Lung (tissue), 16 donors: ENCODE results near the gene PPP1R14B. TPM values are rescaled to one million over a fixed set of nuclear protein-coding genes. Genes with fewer than 3 reads are reported as not detected.

ENCODE experiments used
- ATAC-seq: fragments of 200-7000 bp; cut with Tn5 transposase; one replicate; pipeline ENCODE4 v1.9.1; 2020; ENCODE audit warnings: moderate number of reproducible peaks; ENCODE audit not compliant: insufficient read depth, low FRiP score
- DNase-seq, 3 donors: peaks; one replicate each; pipeline ENCODE4 v3.0.0-alpha.2; 2013 to 2017
- H3K27ac ChIP-seq, 2 donors: one replicate each; pipeline ENCODE4 v1.5.1; 2013; ENCODE audit warnings: mild to moderate bottlenecking in 2 of 2, moderate library complexity in 2 of 2, control low read depth in 1 of 2, inconsistent platforms in 1 of 2, low read depth in 1 of 2, low read length in 1 of 2
- H3K27me3 ChIP-seq, 3 donors: one replicate each; pipeline ENCODE4 v1.5.1; 2013; ENCODE audit warnings: low read length in 2 of 3; ENCODE audit not compliant: control insufficient read depth in 3 of 3, insufficient read depth in 3 of 3
- H3K36me3 ChIP-seq, 4 donors: one replicate each; pipeline ENCODE4 v1.5.1; 2013; ENCODE audit warnings: low read length in 4 of 4, mild to moderate bottlenecking in 1 of 4, moderate library complexity in 1 of 4; ENCODE audit not compliant: control insufficient read depth in 4 of 4, insufficient read depth in 4 of 4
- H3K4me1 ChIP-seq, 5 donors: one replicate each; pipeline ENCODE4 v1.5.1; 2013; ENCODE audit warnings: low read length in 5 of 5, mild to moderate bottlenecking in 2 of 5, moderate library complexity in 1 of 5; ENCODE audit not compliant: control insufficient read depth in 5 of 5, insufficient read depth in 5 of 5
- H3K4me3 ChIP-seq: one replicate; pipeline ENCODE4 v1.5.1; 2013; ENCODE audit warnings: mild to moderate bottlenecking, control low read depth, moderate library complexity
- H3K9ac ChIP-seq, 2 donors: one replicate each; pipeline ENCODE4 v1.5.1; 2013; ENCODE audit warnings: low read length in 2 of 2, control low read depth in 1 of 2; ENCODE audit not compliant: insufficient read depth in 1 of 2
- H3K9me3 ChIP-seq, 4 donors: one replicate each; pipeline ENCODE4 v1.5.1; 2013; ENCODE audit warnings: low read length in 3 of 4, mild to moderate bottlenecking in 1 of 4, moderate library complexity in 1 of 4; ENCODE audit not compliant: control insufficient read depth in 4 of 4, insufficient read depth in 3 of 4
- WGBS, 2 donors: extraction: QIAGEN DNeasy Blood & Tissue Kit; methylation state at CpG; one replicate each; pipeline ENCODE4 v1.1.7; 2013; 5-methylcytosine and 5-hydroxymethylcytosine counted together
- long read RNA-seq, 5 donors: transcript quantifications; one replicate each; lab custom pipeline, GENCODE V29; 2026
- polyA plus RNA-seq, 2 donors: library from polyadenylated mRNA; stranded (reverse); fragments of 200-250 nt; gene quantifications; one replicate each; pipeline ENCODE4 v1.2.1, GENCODE V29; 2013
- total RNA-seq, 2 donors: library from RNA; depleted of rRNA in 1 of 2; stranded (reverse); fragments of >200 nt in 1 of 2; gene quantifications; one replicate each; pipeline ENCODE4 v1.2.1, GENCODE V29; 2014 to 2021
- TF ChIP-seq, protein P1 (sequence below): IDR thresholded peaks from 2 replicates; pipeline ENCODE4 v1.5.1; 2012; ENCODE audit warnings: mild to moderate bottlenecking; ENCODE audit errors: control extremely low read depth, extremely low read depth
- donor health status: control.
- donor health status: control.
- donor health status: Bipolar disorder and iron deficiency.
- donor health status: healthy.
- donor health status: DM: yes; HTN: yes; CAD: no.

Gene PPP1R14B, protein sequence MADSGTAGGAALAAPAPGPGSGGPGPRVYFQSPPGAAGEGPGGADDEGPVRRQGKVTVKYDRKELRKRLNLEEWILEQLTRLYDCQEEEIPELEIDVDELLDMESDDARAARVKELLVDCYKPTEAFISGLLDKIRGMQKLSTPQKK
- total RNA-seq (100 to 1,000 TPM in 1 of 2 donors, 10 to 100 TPM in 1; 28.2 to 185 TPM), polyA plus RNA-seq (100 to 1,000 TPM; 119 to 241 TPM)
- long read RNA-seq, donor 1, transcript PPP1R14B-201 (4 exons, 982 nt): major isoform, 79 of 81 reads
- long read RNA-seq, donor 1, partial matches to known transcripts: 0 of 81 reads
- long read RNA-seq, donor 1, other reads (novel, unspliced or antisense): 0 of 81 reads
- long read RNA-seq, donor 2, transcript PPP1R14B-201 (4 exons, 982 nt): major isoform, 42 of 44 reads
- long read RNA-seq, donor 2, partial matches to known transcripts: 0 of 44 reads
- long read RNA-seq, donor 2, other reads (novel, unspliced or antisense): 0 of 44 reads
- long read RNA-seq, donor 3, transcript PPP1R14B-201 (4 exons, 982 nt): major isoform, 45 of 47 reads
- long read RNA-seq, donor 3, partial matches to known transcripts: 0 of 47 reads
- long read RNA-seq, donor 3, other reads (novel, unspliced or antisense): 0 of 47 reads
- long read RNA-seq, donor 4, transcript PPP1R14B-201 (4 exons, 982 nt): major isoform, 52 of 58 reads
- long read RNA-seq, donor 4, partial matches to known transcripts: 0 of 58 reads
- long read RNA-seq, donor 4, other reads (novel, unspliced or antisense): 5 of 58 reads
- long read RNA-seq, donor 5, transcript PPP1R14B-201 (4 exons, 982 nt): major isoform, 92 of 100 reads
- long read RNA-seq, donor 5, partial matches to known transcripts: 0 of 100 reads
- long read RNA-seq, donor 5, other reads (novel, unspliced or antisense): 5 of 100 reads

DNA sequence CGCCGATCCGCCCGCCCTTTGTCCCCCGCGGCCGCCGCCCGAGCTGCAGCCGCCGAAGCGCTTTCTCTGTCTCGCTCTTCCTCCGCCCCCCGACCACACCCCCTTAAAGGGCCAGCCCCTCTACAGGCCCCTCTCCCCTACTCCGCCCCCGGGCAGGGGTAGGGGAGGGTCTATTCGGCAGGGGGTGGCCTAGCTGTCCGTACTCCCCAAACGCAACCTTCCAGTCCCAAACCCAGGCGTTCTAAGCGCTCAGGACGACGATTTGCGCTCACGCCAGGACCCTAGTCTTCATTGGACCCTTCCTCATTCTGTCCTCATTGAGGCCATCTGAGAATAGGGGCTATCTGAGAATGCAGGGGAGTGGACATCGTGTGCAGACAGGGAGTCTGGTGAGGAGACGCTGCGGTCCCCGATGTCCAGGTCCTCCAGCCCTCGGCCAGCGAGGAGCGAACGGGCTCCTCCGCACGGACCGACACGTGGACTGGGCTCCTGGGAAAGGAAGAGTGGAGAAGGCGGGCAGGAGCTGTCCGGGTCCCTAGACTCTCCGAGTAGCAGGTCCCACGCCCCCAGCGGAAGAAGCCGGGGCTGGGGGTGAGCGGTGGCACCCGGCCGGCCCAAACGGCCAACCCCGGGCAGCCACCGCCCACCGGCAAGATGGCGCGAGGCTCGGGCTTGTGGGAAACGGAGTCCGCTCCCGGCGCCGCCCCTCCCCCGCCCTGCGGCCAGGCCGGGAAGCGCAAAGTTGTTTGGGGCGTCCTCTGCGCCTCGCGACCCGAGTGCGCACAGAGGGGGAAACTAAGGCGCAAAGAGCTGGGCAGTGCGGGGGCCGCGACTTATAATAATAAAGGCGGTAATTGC is at the start of gene PPP1R14B:
PPP1R14B (minus strand) TSS at position 73 of the 858 bp plus-strand sequence. CDS start 270 bp downstream, outside the sequence.
- Histone ChIP-seq H3K36me3 (peaks cover 0 to 10% (median 1%) of the 10 kb centered on the region in 4 donors), H3K27ac (peak within 1 kb of the TSS; percentile 84 to 88), H3K9me3 (no peaks in the 10 kb centered on the region), H3K27me3 (no peaks in the 10 kb centered on the region), H3K4me1 (peaks cover 0 to 37% (median 5%) of the 10 kb centered on the region in 5 donors), H3K9ac (peak within 1 kb of the TSS in 1 of 2 donors; percentile 11), H3K4me3 (peak within 1 kb of the TSS; percentile 61)
- peak; percentile 89 to 91 (median 91) for DNase-seq
- TF ChIP-seq, protein P1, sequence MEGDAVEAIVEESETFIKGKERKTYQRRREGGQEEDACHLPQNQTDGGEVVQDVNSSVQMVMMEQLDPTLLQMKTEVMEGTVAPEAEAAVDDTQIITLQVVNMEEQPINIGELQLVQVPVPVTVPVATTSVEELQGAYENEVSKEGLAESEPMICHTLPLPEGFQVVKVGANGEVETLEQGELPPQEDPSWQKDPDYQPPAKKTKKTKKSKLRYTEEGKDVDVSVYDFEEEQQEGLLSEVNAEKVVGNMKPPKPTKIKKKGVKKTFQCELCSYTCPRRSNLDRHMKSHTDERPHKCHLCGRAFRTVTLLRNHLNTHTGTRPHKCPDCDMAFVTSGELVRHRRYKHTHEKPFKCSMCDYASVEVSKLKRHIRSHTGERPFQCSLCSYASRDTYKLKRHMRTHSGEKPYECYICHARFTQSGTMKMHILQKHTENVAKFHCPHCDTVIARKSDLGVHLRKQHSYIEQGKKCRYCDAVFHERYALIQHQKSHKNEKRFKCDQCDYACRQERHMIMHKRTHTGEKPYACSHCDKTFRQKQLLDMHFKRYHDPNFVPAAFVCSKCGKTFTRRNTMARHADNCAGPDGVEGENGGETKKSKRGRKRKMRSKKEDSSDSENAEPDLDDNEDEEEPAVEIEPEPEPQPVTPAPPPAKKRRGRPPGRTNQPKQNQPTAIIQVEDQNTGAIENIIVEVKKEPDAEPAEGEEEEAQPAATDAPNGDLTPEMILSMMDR: no peak
- peak; percentile 82 for ATAC-seq
- WGBS, 2 donors: 1% methylated on average over 58 to 74 of the region's 74 CpGs

DNA sequence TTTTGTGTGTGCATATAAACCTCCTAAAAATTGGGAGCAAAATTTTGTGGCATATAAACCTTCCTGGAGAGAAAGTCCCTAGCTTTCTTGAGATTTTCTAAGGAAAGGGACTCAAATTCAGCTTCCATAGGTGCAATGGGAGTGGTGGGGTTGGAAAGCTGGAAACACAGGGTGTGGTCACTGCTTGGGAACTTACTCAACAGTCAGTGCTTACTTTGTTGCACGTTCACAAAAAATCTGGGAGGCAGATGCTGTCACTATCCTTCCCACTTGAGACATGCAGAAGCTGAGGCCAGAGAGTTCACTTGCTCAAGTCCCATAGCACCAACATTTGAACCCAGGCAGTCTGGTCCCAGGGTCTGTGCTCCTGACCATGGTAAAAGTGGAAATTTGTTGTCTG is 49.5 kb upstream of the PPP1R14B start:
- peaks cover 0 to 82% (median 72%) of the 10 kb centered on the region in 3 donors for H3K27me3 ChIP-seq
- 20 to 23% methylated on average over 1 of the region's 1 CpG for WGBS, 2 donors

DNA sequence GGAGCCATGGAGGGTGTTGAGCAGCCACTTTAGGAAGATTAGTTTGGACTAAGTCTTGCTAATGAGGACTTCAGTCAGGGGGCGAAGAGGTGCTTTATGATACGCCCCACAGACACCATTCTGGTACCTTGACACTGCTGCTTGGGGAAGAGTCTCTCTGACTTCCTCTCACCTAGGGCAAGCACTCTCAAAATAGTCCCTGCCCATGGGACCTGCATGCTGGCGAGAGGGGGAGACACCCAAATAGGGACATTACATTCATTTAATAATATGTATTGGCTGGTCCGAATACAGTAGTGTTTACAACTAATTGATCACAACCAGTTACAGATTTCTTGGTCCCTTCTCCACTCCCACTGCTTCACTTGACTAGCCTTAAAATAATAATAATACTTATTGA is 49.0 kb upstream of the PPP1R14B start:
- Histone ChIP-seq H3K9ac (no peak overlapping the region), H3K27me3 (peaks cover 0 to 82% (median 71%) of the 10 kb centered on the region in 3 donors), H3K9me3 (peaks cover 0 to 4% (median 0%) of the 10 kb centered on the region in 4 donors), H3K4me3 (no peak overlapping the region), H3K4me1 (peaks cover 0 to 27% (median 10%) of the 10 kb centered on the region in 5 donors), H3K27ac (no peak overlapping the region), H3K36me3 (no peaks in the 10 kb centered on the region)
- TF ChIP-seq, protein P1: no peak
- 90 to 94% methylated on average over 4 of the region's 4 CpGs for WGBS, 2 donors
- DNase-seq: no peak
- ATAC-seq: no peak

More for the DNA sequence above, 49.5 kb upstream of the PPP1R14B start:
- TF ChIP-seq, protein P1: no peak
- no peak for DNase-seq
- peaks cover 0 to 28% (median 10%) of the 10 kb centered on the region in 5 donors for H3K4me1 ChIP-seq
- no peak overlapping the region for H3K4me3 ChIP-seq
- H3K36me3 ChIP-seq: no peaks in the 10 kb centered on the region
- no peak for ATAC-seq
- H3K27ac ChIP-seq: no peak overlapping the region
- peaks cover 0 to 2% (median 0%) of the 10 kb centered on the region in 4 donors for H3K9me3 ChIP-seq
- H3K9ac ChIP-seq: no peak overlapping the region
